ENCODE measurements around the gene TRMO. TPM values are rescaled to one million over a fixed set of nuclear protein-coding genes. Genes with fewer than 3 reads are reported as not detected.

The TRMO gene
- total RNA-seq, 1 donor from 2014 or later: 6.8 TPM

DNA sequence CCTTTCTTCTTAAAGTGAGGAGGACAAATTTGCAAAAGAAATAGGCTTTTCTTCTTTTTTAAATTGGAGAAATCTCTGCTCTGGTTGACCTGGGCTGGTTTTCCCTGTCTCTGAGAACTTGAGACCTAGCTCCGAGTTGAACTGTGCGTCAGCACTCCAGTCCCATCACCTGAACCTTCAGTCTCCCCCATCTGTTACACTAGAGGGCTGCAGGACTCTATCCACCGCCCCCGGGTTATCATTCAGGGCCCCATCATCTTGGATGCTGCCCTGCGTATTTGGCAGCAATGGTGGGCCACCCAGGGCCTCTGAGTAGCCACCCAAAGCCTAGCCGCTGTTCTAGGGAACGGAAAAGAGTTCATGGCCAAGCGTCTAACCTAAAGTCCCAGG is 66.8 kb downstream of the TRMO start:
- Mint-ChIP-seq H3K27me3 (ENCODE audit: unreplicated experiment) (peaks cover 28% of the 10 kb centered on the region), H3K9me3 (ENCODE audit: unreplicated experiment) (no peaks in the 10 kb centered on the region), H3K4me1 (ENCODE audit: unreplicated experiment) (peaks cover 13% of the 10 kb centered on the region), H3K36me3 (ENCODE audit: low read depth, unreplicated experiment) (no peaks in the 10 kb centered on the region), H3K4me3 (ENCODE audit: unreplicated experiment) (no peak overlapping the region), H3K27ac (ENCODE audit: unreplicated experiment) (no peak overlapping the region)
- DNase-seq (ENCODE audit: low spot score): no peak
- TF ChIP-seq, protein P1, sequence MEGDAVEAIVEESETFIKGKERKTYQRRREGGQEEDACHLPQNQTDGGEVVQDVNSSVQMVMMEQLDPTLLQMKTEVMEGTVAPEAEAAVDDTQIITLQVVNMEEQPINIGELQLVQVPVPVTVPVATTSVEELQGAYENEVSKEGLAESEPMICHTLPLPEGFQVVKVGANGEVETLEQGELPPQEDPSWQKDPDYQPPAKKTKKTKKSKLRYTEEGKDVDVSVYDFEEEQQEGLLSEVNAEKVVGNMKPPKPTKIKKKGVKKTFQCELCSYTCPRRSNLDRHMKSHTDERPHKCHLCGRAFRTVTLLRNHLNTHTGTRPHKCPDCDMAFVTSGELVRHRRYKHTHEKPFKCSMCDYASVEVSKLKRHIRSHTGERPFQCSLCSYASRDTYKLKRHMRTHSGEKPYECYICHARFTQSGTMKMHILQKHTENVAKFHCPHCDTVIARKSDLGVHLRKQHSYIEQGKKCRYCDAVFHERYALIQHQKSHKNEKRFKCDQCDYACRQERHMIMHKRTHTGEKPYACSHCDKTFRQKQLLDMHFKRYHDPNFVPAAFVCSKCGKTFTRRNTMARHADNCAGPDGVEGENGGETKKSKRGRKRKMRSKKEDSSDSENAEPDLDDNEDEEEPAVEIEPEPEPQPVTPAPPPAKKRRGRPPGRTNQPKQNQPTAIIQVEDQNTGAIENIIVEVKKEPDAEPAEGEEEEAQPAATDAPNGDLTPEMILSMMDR (IDR thresholded peaks at IDR 0.05; ENCODE audit: unreplicated experiment): no peak

DNA sequence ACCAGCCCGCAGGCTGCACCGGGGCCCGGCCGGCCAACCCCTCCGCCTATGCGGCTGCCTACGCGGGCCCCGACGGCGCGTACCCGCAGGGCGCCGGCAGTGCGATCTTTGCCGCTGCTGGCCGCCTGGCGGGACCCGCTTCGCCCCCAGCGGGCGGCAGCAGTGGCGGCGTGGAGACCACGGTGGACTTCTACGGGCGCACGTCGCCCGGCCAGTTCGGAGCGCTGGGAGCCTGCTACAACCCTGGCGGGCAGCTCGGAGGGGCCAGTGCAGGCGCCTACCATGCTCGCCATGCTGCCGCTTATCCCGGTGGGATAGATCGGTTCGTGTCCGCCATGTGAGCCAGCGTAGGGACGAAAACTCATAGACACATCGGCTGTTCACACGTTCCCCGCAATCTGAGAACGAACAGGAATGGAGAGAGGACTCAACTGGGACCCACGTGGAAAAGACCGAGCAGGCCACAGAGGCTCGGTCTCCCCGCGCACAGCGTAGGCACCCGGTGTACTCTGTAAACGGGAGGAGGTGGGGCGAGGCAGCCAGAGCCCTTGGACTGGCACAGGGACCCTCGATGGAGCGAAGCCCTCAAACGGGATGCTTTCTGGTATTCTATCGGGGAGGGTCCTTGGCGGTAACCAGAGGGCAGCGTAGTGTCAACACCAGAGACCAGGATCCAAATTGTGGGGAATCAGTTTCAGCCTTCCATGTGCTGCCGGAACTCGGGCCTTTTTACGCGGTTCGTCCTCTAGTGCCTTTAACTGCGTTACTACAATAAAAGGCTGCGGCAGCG is 67.4 kb downstream of the TRMO start:
- no peaks in the 10 kb centered on the region for H3K36me3 Mint-ChIP-seq (ENCODE audit: low read depth, unreplicated experiment)
- no peaks in the 10 kb centered on the region for H3K9me3 Mint-ChIP-seq (ENCODE audit: unreplicated experiment)
- H3K4me1 Mint-ChIP-seq (ENCODE audit: unreplicated experiment): peaks cover 13% of the 10 kb centered on the region
- TF ChIP-seq, protein P1 (IDR thresholded peaks at IDR 0.05; ENCODE audit: unreplicated experiment): no peak
- DNase-seq (ENCODE audit: low spot score): no peak
- no peak overlapping the region for H3K27ac Mint-ChIP-seq (ENCODE audit: unreplicated experiment)
- H3K4me3 Mint-ChIP-seq (ENCODE audit: unreplicated experiment): no peak overlapping the region
- peaks cover 32% of the 10 kb centered on the region for H3K27me3 Mint-ChIP-seq (ENCODE audit: unreplicated experiment)

Other genes starting within 250 kb of the TRMO start
- 10.0 TPM for gene XPA, start 225.2 kb downstream of the TRMO start, total RNA-seq (ENCODE audit: unreplicated experiment)
- gene FOXE1, start 69.3 kb downstream of the TRMO start, total RNA-seq (ENCODE audit: unreplicated experiment): not detected
- 0.44 TPM for gene HEMGN, start 15.7 kb upstream of the TRMO start, total RNA-seq (ENCODE audit: unreplicated experiment)
- gene ANP32B, start 60.8 kb upstream of the TRMO start, total RNA-seq (ENCODE audit: unreplicated experiment): 108 TPM
- 41.4 TPM for gene NANS, start 134.2 kb upstream of the TRMO start, total RNA-seq (ENCODE audit: unreplicated experiment)
- 0.97 TPM for gene TRIM14, start 196.7 kb upstream of the TRMO start, total RNA-seq (ENCODE audit: unreplicated experiment)

Data from endothelial cell (in vitro differentiated cells).